Superior temporal gyrus (tissue), 1 donor: Measurements from ENCODE around the gene DLX4.

Source experiments
- DNase-seq: peaks from one replicate; pipeline ENCODE4 v3.0.0-alpha.2; 2016; ENCODE audit errors: extremely low spot score

Gene DLX4

DNA sequence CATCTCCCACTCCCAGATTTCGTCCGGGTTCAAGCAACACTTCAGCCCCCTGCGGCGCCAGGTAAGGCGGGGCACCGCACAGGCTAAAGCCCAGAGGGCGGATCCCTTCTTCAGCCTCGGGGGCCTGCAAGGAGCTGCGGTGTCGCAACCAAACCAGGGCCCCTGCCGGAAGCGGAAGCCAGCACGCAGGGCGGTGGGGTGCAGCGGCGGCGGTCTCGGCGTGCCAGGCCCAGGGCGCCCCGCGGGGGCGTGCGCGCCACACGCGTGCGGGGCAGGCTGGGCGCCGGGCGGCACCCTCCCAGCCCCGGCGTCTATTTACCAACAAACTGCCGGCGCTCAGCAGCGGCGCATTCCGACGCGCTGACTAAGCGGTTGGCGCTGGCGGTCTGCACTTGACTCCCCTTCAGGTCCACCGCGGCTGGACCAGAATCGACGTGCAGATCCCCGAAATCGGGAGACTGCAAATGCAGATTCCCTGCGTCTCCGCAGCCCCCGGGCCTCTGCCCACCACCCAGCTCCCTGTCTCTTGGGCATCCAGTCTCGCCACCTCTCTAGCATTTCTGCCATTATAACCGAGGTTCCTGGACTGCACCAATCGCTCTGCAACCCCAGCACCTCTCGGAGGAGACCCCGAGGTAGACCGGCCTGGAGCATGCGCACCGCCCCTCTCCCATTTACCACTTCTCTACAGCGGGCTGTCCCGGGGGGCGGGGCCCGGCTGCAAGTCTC lies 421 bp upstream of the DLX4 start:
- DNase-seq = no peak

DNA sequence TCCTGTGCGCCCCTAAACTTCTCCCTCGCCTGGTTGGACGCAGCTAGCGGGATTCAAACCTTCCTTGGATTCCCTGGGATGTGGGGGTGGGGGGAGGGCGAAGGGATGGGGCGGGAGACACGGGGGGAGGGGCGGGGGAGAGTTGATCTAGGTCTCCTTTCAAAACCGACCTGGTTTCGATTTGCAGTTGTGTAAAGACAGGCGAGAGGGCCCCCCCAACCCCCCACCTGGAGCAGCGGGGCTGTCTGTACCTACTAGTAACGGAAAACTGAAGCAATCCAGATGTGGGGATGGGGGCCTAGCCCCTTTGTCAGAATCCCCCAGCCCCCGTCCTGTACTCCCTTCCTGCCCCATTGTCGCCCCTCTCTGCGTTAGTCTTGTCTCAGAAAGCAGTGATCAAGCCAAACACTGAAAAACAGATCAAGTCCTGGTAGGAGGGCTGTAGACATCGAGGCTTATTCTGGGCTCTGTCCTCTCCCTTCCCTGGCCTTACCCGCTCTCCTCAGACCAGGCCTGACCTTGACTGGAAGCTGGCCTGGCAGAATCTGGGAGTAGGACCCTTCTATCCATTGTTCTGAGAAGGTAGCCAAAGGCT lies 902 bp downstream of the DLX4 start:
- no peak for DNase-seq

DNA sequence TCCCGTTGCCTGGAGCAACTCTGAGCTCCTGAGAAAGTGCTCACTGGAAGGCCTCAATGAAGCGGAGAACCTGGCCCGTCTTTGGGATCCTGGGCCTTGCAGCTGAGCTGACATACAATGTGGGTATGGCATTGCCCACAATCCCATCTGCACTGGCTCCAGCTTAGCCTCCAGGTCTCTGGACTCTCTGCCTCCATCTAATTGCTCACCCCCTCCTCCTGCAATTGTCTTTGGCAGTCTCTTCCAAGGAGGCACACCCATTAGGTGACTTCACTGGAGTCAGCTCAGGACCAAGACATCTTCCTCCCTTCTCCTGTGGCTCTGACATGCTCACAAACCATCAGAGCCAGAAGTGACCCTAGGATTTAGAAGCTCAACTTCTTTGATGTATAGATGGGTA lies 1.5 kb downstream of the DLX4 start:
- DNase-seq = no peak

DNA sequence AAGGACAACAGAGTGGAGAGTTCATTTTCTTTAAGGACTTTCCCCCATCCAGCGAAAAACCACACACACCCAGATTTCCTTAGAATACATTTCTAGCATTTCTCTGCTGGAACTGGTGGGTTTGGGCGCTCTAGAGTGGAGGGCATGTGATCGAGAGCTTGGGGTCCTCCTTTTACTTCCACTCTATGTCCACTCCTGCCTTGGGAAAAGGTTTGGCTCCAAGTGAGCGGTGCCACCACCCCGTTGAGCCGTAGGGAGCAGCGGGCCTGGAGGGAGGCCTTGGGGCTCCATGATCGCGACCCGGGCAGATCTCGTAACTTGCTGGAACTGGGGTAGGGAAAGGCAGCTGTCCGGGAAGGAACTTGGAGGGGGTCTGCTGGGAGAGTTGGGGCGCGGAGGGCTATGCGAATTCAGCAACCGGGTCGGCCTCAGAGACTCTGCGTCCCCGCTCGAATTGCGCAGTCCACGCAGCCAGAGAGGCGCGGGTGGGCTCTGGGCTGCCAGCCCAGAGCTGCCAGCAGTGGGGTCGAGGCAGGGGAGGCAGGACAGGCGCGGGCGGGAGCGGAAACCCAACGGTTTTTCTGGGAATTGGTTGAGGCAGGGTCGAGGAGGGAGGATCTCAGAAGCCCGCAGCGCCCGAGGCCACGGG lies 2.3 kb downstream of the DLX4 start:
- DNase-seq = no peak

DNA sequence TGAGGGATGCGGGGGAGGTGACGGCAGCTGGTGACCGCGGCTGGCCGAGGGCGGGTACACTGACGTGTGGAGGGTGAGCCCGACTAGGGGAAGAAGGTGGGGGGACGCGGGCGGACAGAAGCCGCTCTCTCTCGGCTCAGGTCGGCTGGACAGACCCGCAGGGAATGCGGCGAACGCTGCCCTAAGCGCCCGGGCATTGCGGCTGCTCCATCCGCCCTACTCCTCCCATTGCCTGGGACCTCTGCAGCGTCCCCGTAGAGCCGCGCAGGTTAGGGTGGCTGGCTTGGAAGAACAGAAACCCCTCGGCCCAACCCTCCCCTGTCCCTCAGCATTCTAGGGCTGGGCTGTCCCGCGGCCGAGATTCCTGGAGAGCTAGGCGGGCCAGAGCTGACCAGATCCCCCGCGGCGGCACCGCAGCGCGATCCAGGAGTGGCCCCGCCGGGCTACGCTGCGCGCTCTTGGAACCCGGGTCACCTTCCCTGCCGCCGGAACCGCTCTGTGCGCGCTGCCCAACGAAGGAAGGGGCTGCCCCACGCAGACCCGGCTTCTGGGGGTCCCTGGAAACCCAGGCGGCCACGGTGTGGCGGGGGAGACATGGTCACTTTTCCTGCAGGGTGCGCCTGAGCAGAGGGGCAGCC lies 3.0 kb downstream of the DLX4 start:
- no peak for DNase-seq

DNA sequence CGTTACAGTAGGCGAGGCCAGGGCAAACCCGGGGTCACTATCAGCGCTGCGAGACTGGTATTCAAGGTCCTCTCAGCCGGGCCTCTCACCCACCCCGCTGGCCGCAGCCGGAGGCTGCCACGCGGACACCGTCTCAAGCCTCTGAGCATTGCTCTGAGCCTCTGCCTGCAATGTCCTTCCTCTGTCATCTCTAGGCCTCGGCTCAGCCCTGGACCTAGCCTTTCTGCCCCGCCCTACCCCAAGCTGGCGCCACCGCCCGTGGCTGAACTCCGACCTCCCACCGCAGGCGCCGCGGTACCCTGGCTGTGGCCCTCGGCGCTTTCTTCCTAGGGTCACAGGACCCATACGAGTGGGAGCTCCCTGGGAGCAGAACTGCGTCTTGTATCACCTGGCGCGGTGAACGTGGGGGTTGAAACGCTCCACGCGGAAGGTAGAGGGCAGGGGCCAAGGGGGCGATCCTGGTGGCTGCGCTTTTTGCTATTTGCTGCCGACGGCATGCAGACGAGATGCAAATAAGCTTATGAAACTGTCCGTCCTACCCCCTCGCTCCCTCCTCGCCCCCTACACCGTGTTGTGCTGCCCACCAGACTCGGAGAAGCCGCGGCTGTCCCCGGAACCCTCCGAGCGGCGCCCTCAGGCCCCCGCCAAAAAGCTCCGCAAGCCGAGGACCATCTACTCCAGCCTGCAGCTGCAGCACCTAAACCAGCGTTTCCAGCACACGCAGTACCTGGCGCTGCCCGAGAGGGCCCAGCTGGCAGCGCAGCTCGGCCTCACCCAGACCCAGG lies 3.7 kb downstream of the DLX4 start:
- DNase-seq = no peak

DNA sequence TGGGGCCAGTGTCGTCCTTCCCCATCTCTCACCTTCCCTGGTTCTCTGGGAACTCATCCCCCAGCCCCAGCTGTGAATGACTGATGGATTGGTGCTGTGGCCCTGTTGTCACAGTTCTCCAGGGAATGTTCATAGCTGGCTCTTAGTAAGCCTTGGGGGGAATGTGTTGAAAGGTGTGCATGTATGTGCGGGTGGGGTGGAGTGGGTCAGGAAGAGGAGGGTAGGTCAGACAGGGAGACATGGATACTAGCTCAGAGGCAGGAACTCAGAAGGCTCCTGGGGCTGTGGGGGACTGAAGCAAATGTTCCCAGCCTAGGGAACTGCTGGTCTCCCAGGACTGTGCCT lies 4.3 kb downstream of the DLX4 start:
- no peak for DNase-seq

DNA sequence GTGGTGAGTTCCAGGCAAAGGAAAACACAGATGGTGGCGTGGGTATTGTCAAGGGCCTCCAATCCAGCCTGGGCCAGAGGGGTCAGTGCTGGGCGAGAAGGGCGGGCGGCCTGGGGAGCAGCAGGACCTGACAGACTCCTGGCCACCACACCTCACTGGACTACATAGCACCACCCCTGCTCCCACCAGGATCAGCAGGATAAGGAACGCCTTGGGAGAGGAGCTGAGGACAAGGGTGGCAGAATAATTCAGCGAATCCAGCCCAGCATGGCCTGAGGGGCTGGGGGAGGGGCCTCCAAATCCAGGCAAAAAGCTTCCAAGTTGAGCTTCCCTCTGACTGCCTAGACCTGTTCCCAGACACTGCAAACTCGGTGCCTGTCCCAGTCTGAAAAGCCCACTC lies 6.5 kb downstream of the DLX4 start:
- no peak for DNase-seq

DNA sequence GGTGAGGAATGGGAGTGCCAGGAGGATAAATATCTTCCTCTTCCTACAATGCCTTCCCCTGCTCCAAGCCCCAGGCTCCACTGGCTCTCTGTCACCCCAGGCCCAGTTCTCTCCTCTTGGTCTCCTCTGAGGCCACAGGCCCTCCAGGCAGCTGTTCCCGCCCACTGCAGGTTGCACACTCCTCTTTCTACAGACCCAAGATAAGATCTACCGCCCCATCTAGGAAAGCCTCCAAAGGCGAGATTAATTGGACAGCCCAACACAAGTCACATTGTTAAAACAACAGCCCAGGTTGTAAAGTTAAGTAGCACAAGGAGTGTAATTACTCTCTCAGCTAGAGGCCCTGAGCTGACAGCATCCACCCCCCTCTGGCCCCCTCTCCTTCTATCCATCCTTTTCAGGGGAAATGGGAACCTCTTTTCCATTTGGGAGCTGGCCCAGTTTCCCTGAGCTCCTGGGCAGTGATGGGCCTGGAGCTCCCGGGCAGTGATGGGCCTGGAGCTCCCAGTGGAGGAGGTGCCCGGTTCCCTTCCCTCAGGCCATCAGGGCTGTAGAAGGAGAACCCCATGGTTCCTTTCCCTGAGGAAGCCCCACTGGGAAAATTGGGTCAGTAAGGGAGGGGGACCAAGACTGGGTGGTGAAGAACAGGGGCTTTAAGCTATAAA lies 7.3 kb downstream of the DLX4 start:
- no peak for DNase-seq

DNA sequence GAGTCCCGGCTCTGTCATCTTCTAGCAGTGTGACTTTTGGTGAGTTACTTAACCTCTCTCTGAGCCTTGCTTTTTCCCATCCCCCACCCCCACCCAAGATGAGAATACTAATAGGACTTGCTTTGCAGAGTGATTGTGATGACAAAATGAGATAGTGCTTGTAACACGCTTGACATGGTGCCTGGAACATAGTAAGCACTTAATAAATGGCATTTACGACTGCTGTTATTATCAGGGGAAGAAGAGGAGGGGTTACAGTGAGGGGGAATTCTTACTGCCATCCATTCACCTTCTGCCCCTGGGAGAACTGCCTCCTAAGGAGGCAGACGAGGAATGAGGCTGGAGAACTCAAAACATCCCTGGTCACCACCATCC lies 7.8 kb downstream of the DLX4 start:
- DNase-seq = no peak

DNA sequence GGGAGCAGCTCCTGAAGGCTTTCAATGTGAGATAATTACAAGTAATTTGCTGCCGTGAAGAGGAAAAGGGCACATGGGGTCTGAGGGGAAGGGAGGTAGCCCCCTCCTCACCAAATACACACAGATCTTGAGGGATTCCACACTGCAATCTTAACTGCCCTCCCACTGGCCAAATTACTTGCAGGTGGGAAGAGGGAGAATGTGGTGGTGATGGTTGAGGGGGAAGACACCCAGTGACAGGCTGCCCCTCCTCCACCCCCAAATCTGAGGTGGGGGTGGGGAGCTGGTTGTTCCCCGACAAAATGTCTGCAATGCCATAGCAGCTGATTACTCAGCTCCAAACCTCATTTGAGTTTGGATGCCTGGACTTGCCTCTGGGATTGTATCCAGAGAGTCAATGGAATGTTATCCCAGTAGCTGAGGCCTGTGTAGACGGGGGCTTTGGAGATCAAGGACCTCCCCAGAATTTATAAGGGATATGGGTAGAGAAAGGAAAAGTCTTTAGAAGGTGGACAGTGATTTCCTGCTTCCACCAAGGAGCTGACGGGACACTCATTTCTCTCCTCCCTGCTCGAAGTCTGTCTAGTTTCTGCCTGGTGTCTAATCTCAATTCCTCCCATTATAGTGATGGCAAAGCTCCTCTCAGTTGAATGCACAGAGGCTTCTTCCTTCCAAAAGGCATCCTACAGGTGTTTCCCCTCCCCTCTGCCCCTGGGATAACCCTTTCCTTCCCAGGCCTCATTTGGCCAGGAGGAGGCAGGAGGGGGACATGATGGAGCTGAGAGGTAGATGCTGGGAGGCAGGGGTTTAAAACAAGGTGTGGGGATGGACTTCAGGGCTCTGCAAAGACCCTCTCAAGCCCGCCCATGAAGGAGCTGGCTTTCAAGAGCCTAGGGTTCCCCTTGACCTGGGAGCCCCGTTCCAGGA lies 8.7 kb downstream of the DLX4 start:
- no peak for DNase-seq

DNA sequence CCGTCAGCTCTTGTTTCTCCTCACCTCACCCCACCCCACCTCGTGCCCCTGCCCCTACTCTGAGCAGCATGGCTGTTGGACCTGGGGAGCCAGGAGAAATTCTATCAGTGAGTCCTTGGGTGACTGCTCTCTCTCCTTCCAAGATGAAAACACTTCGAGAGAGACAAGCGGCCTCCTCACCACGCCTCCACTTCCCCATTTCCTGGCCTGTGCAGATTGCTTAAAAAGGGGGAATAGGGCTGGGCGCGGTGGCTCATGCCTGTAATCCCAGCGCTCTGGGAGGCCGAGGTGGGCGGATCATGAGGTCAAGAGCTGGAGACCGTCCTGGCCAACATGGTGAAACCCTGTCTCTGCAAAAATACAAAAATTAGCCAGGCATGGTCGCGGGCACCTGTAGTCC lies 9.5 kb downstream of the DLX4 start:
- no peak for DNase-seq

DNA sequence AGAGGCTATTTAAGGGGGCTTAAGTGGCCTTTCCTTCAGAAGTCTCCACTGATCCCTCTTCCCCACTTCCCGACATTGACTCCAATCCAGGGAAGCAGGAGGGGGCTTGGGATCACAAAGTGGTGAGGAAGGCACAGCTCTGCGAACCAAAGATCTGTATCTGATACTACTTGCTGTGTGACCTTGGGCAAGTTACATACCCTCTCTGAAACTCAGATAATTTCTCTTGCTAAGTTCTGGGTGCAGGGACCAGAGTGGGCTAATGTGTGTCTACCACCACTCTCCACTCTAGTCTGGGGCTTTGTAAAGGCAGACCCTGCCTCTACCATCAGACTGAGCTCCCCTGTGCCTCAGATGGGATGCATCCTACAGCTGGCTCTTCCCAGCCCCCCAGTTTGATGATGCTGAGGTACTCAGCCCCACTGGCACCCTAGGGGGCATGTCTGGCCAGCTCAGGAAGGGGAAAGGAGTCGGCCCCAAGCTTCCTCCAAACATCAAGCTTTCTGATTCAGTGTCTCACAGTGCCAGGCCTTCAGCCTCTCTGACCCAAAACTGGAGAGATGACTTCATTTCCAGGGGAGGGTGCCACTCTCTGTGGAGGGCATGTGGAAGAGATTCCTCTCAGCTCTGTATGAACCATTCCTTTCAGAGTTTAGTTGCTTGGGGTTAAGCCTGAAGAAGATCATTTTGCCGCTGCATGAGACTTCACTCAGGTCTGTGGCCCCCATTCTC lies 10.9 kb downstream of the DLX4 start:
- no peak for DNase-seq

DNA sequence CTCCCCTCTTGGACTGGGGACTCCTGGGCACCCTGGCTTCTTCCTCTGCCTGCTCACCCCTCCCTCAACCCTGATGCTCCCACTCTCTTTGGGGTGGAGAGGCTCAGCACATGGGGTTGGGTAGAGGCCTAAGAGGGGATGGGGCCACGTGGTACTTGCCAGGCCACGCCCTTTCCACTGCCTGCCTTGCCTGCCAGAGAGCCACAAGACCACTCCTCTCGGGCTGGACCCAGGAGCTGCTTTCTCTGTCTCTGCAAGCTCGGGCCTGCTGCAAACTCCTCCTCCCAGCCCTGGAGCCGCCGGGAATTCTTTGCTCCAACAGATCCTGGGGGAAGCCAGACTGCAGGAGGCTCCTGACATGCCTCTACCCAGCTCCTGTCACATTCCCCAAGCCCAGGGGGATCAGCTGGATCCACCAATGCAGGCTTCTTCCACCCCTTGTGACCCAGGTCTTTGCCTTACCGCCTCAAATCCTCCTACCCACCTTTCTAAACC lies 11.8 kb downstream of the DLX4 start:
- no peak for DNase-seq

DNA sequence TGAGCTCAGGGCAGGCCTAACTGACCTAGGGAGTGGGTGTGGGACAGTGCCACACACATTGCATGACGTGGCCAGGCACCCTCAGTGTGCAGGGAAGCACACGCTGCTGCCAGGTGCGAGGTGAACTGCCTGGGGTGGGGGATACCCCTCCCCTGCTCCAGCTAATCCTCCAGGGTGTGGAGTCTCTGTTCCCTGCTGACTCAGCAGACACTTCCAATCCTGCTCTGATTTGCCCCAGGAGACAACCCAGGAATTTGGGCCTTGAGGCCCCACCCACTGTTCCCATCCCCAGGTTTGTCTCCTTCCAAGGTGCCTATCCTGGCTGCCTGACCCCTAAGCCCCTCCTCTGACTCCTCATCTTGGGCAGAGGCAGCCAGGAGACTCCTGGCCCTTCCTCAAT lies 15.3 kb downstream of the DLX4 start:
- DNase-seq = no peak

DNA sequence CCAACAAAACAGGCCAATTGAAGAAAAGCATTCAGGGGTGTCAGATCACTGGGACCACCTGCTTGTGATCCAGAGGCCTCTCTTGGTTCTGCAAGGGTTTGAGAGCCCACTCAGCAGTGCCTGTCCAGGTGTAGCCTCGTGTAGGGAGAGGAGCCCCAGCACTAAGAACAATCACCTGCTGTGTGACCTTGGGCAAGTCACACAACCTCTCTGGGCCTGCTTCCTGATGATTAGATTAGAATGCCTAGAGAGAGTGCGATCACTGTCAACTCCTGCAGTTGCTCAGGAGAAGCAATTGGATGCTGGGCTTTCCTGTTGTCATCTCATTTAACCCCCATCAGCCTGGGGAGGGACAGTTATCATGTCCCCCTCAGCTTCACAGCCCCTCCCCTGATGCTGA lies 15.8 kb downstream of the DLX4 start:
- no peak for DNase-seq

DNA sequence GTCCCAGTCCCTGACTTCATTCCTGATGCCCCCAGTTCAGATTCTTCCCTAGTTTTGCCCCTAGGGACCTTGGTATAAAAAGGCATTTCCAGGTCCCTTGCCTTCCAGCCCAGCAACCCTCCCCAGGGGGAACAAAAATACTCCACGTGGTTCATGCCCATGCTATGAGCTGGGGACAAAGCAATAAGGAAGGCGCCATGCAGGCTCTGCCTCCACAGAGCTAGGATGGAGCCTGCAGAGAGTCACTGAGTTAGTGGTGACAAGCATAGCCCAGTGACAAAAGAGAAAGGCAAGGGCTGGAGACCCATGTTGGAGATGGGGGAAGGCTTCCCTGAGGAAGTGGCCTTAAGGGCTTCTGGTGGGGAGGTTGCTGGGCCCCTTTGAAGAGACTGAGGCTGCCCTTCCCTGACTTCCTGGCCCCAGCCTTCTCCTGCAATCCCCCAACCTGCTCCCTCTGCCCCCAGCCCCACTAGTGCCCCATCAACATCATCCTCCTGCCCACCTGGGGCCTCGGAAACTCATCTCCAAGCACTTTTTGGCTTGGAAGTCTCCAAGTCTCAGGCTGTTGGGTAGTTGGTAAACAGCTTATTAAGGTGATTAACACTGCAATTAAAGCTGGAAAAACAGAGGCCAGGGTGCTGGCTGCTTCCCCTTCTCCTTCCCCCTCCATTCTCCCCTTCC lies 16.5 kb downstream of the DLX4 start:
- no peak for DNase-seq

DNA sequence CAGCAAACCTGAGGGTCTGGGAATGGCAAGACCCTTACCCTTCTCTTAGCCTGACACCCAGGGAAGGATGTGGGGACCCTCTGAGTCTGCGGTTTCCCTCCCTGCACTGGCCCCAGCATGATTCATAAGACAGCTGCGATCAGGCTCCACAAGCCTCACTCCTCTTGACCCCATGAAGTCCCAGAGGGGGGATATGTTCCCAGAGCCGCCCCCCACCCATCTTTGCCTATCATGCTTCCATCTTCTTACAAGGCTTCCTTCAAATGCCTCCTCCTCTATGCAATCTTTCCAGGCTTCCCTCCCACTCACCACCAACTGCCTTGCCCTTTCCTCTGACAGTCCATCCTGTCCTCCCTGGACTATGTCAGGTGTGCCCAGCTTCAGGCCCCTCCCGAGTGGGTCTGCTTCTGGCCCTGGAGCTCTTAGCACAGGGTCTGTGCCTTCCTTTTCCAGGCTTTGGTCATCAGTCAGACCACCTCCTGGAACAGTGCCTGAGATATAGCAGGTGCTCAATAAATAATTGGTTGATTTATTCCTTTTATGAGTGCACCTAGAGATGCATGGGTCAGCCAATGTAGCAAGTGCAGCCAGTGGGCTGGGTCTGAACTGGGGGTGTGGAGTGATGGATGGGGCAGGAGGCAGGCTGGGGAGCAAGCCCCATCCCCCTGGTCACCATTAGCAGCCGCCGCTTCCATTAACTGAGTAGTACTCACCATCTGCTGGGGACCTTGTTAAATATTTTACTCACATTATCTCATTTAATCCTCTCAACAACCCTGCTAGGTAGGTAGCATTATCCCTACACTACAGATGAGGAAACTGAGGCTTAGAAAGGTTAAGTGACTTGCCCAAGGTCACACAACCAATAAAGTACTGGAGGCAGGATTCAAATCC lies 17.7 kb downstream of the DLX4 start:
- DNase-seq = no peak
